Motor neuron (in vitro differentiated cells): Measurements from ENCODE around the gene TMEM119. TPM values are rescaled to one million over a fixed set of nuclear protein-coding genes. Genes with fewer than 3 reads are reported as not detected.
"Not testable (repeated sequence)": the region's sequence is repeated elsewhere in the genome, so short reads cannot be mapped to it uniquely, and the experiment has no call there.

Experiments
- ATAC-seq, 8 experiments: fragments of 200-7000 bp; cut with Tn5 transposase; replicated peaks in 6 of 8; 2 replicates each; pipeline ENCODE4 v1.8.0; 2021; ENCODE audit warnings: mild to moderate bottlenecking in 8 of 8, moderate library complexity in 8 of 8
- H3K27ac ChIP-seq, 2 donors: fragments of 250-450 bp; sonication (Bioruptor Pico); 2 replicates each; pipeline ENCODE4 v1.9.0; 2021; ENCODE audit warnings: antibody characterized with exemption in 2 of 2, mild to moderate bottlenecking in 2 of 2, moderate library complexity in 1 of 2
- H3K4me1 ChIP-seq, 2 donors: fragments of 250-450 bp; sonication (Bioruptor Pico); replicated peaks in 1 of 2; 2 replicates each; pipeline ENCODE4 v1.6.1; 2021; ENCODE audit warnings: antibody characterized with exemption in 2 of 2, mild to moderate bottlenecking in 2 of 2, moderate library complexity in 1 of 2
- H3K4me3 ChIP-seq, 5 donors: fragments of 250-450 bp; sonication (Bioruptor Pico); 2 replicates each; pipeline ENCODE4 v1.9.0; 2021; ENCODE audit warnings: antibody characterized with exemption in 5 of 5, mild to moderate bottlenecking in 5 of 5, moderate library complexity in 4 of 5
- WGBS, 10 experiments: fragments of 450-650 bp; shearing (Covaris generic); methylation state at CpG; one replicate each; pipeline ENCODE4 v1.0.0; 2022; 5-methylcytosine and 5-hydroxymethylcytosine counted together
- in situ Hi-C, 9 experiments: fragments of 400-800 bp; cut with MboI; loops; one replicate each; pipeline ENCODE4 v1.15.0; 2021; ENCODE audit warnings: low sequenced_read_pairs in 9 of 9, low pct_unique_long_range_greater_than_20kb in 2 of 9; ENCODE audit not compliant: unreplicated experiment in 9 of 9
- total RNA-seq, 8 experiments: library from RNA; unstranded; fragments of 300-600 nt; gene quantifications; 2 replicates each; pipeline versions ENCODE4 v1.2.3 to v1.2.4, GENCODE V29; 2022

TMEM119 gene
- total RNA-seq, 8 experiments from 2014 or later, result 0.05 to 31.1 (median 0.73) TPM

DNA sequence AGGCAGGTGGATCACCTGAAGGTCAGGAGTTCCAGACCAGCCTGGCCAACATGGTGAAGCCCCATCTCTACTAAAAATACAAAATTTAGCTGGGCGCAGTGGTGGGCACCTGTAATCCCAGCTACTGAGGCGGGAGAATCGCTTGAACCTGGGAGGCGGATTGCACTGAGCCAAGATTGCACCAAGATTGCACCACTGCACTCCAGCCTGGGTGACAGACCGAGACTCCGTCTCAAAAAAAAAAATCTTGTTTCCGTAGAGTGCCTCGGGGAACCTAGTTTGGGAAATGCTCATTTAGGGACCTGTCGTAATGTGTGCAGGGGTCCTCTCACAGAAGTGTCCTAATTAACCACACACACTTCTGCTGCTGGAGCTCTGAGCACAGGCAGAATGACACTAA lies 7.4 kb downstream of the TMEM119 start:
- ATAC-seq, in situ Hi-C loops: not testable (repeated sequence)
- 88 to 100% (median 89%) methylated on average over 2 to 7 of the region's 9 CpGs; no CpG with 5 or more reads in 5 of the 10 experiments for WGBS, 10 experiments

GRCh38 chr12:108589840-108590229 lies 8.0 kb downstream of the TMEM119 start:
- no peak for ATAC-seq
- H3K4me1 ChIP-seq, result peaks cover 2 to 15% of the 10 kb centered on the region in 2 donors
- no peak overlapping the region for H3K4me3 ChIP-seq
- no peak overlapping the region for H3K27ac ChIP-seq
- in situ Hi-C loops, result no loop called here
- WGBS, 10 experiments, result 80 to 100% (median 100%) methylated on average over 1 of the region's 7 CpGs; no CpG with 5 or more reads in 6 of the 10 experiments

More for the DNA sequence above, 7.4 kb downstream of the TMEM119 start:
- H3K27ac ChIP-seq, H3K4me3 ChIP-seq: not testable (repeated sequence)
- peaks cover 2 to 15% of the 10 kb centered on the region in 2 donors for H3K4me1 ChIP-seq

DNA sequence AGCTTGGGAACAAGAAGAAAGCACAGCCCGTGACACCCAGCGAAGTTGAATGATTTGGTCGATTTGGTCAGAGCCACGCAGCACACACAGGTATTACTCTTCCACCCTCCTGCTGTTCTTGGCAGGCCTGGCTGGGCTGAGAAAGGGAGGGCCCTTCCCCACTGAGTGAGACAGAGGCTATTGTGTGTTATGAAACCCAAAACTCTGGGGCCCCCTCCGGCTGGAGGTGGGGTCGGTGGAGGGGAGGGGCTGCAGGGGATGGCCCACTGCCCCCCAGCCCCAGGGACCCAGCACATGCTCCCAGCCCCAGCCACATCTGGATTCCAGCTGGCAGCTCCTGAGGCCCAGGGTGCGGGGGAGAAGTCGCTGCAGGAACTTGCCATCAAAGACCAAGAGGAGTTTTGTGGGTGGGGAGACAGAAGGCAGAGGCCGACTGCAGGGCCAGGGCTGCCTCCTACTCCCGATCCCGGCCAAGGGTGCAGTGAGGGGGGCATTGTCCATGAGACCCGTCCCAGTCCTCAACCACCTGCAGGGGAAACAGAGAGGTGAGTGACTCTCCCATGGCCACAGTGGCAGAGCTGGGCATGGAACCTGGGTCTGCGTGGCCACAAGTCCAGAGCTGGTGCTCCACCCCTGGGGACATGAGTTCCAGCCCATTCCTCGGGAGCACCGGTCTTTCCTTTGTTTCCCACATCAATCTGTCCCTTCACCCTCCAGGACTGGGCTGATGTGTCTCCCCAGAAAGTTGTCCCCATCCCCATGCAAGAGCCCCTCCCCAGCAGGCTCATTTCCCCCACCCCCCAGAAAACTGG lies 8.7 kb downstream of the TMEM119 start:
- ATAC-seq, result peak in 6 of 8 experiments; percentile 10 to 78 (median 51)
- H3K4me1 ChIP-seq, result peaks cover 2 to 15% of the 10 kb centered on the region in 2 donors
- no peak overlapping the region for H3K27ac ChIP-seq
- 7 to 62% (median 24%) methylated on average over 1 to 5 of the region's 15 CpGs; no CpG with 5 or more reads in 4 of the 10 experiments for WGBS, 10 experiments
- in situ Hi-C loops, result no loop called here
- H3K4me3 ChIP-seq, result no peak overlapping the region

DNA sequence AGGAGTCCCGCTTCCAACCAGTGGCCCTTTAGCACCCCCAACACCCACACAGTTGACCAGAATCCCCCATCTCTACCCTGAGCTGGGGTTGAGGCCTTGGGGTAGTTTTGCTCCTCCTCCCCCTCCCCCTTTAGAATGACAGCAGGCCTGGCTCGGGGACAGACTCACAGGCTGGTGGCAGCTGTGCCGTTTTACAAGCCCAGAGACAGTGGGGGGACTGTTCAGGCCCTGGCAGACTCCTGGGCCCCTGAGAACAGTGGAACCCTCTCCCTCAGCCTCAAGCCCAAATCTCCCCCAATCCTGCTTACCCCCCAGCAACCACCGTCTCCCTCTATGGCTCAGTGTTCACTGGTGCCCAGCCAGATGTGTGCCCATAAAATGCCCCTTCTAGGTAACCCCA lies 10.1 kb downstream of the TMEM119 start:
- no peak for ATAC-seq
- Histone ChIP-seq H3K4me3 (no peak overlapping the region), H3K4me1 (peaks cover 0 to 7% of the 10 kb centered on the region in 2 donors), H3K27ac (no peak overlapping the region)
- in situ Hi-C loops, result no loop called here
- WGBS, 10 experiments, result 100% methylated on average over 1 of the region's 4 CpGs; no CpG with 5 or more reads in 7 of the 10 experiments

DNA sequence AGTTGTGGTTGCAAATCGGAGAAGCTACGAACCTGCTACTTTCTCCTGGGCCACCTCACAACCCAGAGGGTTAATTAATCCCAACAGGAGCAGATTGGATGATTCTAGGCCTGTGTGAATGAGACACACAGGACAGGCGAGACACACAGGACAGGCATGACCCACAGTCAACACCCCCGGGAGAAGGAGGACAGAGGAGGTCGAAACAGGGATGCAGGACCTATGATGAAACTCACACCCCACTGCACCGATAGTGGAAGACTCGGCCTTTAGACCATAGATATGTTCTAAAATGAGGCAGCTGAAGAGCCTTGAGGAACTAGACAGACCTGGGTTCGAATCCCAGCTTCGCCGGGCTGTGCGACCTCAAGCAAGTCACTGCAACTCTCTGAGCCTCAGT lies 11.6 kb downstream of the TMEM119 start:
- Histone ChIP-seq H3K4me1 (peaks cover 0 to 7% of the 10 kb centered on the region in 2 donors), H3K27ac (no peak overlapping the region), H3K4me3 (no peak overlapping the region)
- WGBS, 10 experiments, result 76 to 100% (median 88%) methylated on average over 1 to 9 of the region's 11 CpGs; no CpG with 5 or more reads in 2 of the 10 experiments
- no peak for ATAC-seq
- in situ Hi-C loops, result no loop called here

GRCh38 chr12:108585864-108586263 lies 12.0 kb downstream of the TMEM119 start:
- in situ Hi-C loops, result no loop called here
- H3K4me3 ChIP-seq, result no peak overlapping the region
- H3K4me1 ChIP-seq, result peaks cover 0 to 7% of the 10 kb centered on the region in 2 donors
- WGBS, 10 experiments, result 0 to 100% (median 71%) methylated on average over 1 to 4 of the region's 4 CpGs; no CpG with 5 or more reads in 1 of the 10 experiments
- peak in 3 of 8 experiments; percentile 17 to 58 (median 18) for ATAC-seq
- no peak overlapping the region for H3K27ac ChIP-seq

- Histone ChIP-seq H3K27ac (no peak overlapping the region), H3K4me3 (no peak overlapping the region), H3K4me1 (peaks cover 0 to 7% of the 10 kb centered on the region in 2 donors)
- ATAC-seq, result no peak
- 38 to 100% (median 97%) methylated on average over 1 to 3 of the region's 3 CpGs for WGBS, 10 experiments
- in situ Hi-C loops, result no loop called here
Measured at GRCh38 chr12:108584456-108585065, 13.3 kb downstream of the TMEM119 start.

DNA sequence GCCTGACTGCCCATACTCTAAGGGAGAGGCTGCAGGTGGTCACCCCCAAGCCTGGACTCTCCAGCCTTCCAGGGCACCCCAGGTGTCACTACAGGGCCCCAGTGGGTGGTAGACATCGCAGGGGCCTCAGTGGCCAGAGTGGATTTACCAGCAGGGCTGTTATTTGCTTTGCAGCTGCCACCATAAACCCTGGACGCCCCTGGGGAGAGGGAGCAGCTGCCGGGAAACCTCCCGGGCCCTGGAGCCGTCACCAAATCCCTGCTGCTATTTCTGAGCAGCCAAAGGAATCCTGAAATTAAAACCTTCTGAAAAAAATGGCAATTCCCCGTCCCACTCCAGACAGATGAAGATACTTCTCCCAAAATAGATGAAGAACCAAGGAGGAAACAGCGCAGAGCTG lies 13.9 kb downstream of the TMEM119 start:
- in situ Hi-C loops, result no loop called here
- peak in 1 of 8 experiments; percentile 68 for ATAC-seq
- 40 to 100% (median 51%) methylated on average over 1 to 6 of the region's 7 CpGs; no CpG with 5 or more reads in 5 of the 10 experiments for WGBS, 10 experiments
- Histone ChIP-seq H3K4me3 (no peak overlapping the region), H3K27ac (no peak overlapping the region), H3K4me1 (peaks cover 0 to 3% of the 10 kb centered on the region in 2 donors)

- in situ Hi-C loops, result no loop called here
- WGBS, 10 experiments, result 38 to 100% (median 78%) methylated on average over 1 to 4 of the region's 10 CpGs; no CpG with 5 or more reads in 1 of the 10 experiments
- H3K4me3 ChIP-seq, result no peak overlapping the region
- H3K4me1 ChIP-seq, result no peaks in the 10 kb centered on the region
- no peak for ATAC-seq
- no peak overlapping the region for H3K27ac ChIP-seq
Measured at GRCh38 chr12:108582978-108583770, 14.7 kb downstream of the TMEM119 start.

- WGBS, 10 experiments, result 60 to 100% (median 83%) methylated on average over 1 to 5 of the region's 9 CpGs; no CpG with 5 or more reads in 5 of the 10 experiments
- in situ Hi-C loops, result no loop called here
- Histone ChIP-seq H3K4me1 (no peaks in the 10 kb centered on the region), H3K27ac (no peak overlapping the region), H3K4me3 (no peak overlapping the region)
- ATAC-seq, result no peak
Measured at GRCh38 chr12:108582509-108582908, 15.4 kb downstream of the TMEM119 start.

DNA sequence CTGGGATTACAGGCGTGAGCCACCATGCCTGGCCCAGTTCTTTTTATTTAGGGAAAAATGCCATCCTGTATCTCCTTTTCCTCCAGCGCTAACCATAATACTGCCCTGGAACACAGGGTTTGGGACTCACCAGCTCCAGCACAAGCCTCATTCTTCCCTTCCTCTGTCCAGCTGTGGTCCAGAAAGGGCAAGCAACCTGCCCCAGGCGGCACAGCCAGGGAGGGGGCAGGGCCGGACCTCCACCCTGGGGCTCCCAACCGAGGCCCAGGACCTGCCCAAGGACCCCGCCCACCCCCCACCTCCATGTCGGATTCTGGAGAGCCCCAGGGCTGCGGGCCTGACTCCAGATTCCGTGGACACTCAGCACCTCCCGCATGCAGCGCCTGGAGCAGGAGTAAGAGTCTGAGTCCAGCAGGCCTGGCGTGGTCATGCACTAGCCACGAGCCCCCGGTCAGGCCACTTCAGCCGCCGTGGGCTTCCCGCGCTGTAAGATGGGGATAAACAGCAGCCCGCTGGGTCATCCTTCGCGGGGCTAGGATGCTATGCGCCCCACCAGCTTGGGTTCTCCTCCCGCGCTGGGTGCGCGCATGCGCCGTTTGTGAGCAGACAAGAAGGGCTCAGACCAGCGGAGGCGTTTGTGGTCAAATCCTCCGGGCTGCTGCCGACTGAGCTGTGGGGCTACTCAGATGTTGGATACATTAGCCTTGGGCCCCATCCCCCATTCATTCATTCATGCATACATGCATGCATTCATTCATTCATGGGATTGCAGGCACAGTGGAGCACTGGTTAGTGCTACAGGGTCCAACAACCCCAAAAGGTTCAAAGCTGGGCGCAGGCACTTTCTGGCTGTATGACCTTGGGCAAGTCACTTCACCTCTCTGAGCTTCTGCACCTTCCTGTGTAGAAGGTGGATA lies 16.3 kb downstream of the TMEM119 start:
- in situ Hi-C loops, result no loop called here
- 95 to 100% (median 95%) methylated on average over 1 to 10 of the region's 33 CpGs; no CpG with 5 or more reads in 7 of the 10 experiments for WGBS, 10 experiments
- ATAC-seq, result no peak
- no peak overlapping the region for H3K27ac ChIP-seq
- no peaks in the 10 kb centered on the region for H3K4me1 ChIP-seq
- H3K4me3 ChIP-seq, result no peak overlapping the region

GRCh38 chr12:108580531-108580930 lies 17.4 kb downstream of the TMEM119 start:
- H3K27ac ChIP-seq, result no peak overlapping the region
- no peak for ATAC-seq
- no peak overlapping the region for H3K4me3 ChIP-seq
- H3K4me1 ChIP-seq, result no peaks in the 10 kb centered on the region
- in situ Hi-C loops, result no loop called here
- 17 to 92% (median 60%) methylated on average over 2 to 3 of the region's 3 CpGs; no CpG with 5 or more reads in 2 of the 10 experiments for WGBS, 10 experiments
